GM21423 (cell line): ENCODE measurements around the gene TM9SF3.
A peak's percentile ranks its signal among the peaks of the same experiment; 100 is the strongest.
"Not testable (repeated sequence)": the region's sequence is repeated elsewhere in the genome, so short reads cannot be mapped to it uniquely, and the experiment has no call there.

ENCODE experiments used
- ATAC-seq: cut with Tn5 transposase; IDR thresholded peaks from one replicate; pipeline ENCODE4 v1.9.1; 2021; ENCODE audit warnings: mild to moderate bottlenecking, moderate library complexity; ENCODE audit not compliant: unreplicated experiment

TM9SF3 gene

DNA sequence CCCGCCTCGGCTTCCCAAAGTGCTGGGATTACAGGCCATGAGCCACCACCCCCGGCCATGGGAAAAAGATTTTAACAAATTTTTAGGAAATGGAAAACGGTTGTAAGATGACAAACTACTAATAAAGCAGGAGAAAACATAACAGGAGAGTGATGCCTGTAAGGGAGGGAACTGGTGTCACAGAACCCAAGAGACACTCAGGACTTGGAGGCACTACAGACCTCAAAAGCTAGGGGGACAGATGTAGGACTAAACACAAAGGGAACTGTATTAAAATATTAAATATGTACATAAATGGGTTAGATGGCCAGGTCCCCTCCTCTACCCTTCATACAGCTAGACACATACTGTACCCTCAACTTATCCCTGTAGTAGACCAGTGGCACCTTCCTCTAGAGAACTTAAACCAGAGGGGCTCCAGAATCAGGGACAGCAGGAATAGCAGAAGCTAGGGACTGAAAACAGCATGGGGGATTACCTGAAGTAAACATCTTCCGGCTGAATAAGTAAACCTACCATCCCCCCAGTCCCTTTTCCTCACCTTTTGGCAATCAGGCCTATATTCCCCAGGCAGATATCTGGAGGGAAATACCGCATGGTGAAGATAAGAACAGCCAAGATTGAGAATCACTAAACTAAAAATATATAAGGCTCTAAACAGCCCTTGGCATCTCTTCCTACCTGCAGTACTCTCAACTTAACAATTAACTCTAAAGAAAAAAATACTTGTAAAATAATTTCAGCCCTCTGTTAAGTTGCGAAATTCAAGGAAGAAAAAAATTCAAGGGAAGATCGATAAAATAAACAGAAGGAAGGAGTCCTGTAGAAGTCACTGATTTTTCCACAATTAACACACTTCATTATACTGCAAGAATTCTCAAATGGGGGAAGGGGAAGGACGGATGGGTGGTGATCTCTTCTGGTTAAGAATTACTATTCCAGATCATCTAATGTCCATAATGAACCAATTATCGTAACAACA, 15.5 kb downstream of the TM9SF3 start:
- no peak for ATAC-seq

DNA sequence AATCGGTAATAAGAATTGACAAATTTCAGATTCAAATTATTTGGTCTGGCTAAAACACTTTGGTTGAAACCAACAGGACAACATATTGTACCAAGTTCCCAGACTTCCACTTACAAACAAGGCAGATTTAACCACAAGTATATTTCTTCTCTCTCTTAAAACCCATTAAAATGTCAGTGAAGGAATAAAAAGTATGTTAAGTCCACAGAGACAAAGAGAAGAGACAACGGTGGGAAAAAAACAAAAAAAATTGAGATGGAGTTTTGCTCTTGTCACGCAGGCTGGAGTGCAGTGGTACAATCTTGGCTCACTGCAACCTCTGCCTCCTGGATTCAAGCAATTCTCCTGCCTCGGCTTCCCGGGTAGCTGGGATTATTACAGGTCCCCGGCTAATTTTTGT, 16.3 kb downstream of the TM9SF3 start:
- no peak for ATAC-seq

DNA sequence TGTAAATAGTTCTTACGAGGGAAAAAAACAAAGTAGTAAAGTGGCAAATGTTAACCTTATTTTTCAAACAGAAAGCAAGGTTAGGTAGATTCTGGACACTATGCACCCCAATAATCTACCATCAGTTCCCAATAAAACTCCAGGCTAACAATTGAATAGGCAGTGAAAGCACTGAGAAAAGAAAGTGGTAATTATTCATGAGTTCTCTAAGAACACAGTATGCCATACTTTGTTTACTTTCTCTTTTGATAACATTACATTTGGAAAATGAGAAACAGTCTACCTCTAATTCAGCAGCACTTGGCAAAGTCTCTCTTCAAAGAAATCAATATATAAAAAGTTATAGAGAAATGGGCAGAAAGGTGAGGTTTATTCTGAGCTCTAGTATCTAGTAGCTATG, 18.4 kb downstream of the TM9SF3 start:
- no peak for ATAC-seq

DNA sequence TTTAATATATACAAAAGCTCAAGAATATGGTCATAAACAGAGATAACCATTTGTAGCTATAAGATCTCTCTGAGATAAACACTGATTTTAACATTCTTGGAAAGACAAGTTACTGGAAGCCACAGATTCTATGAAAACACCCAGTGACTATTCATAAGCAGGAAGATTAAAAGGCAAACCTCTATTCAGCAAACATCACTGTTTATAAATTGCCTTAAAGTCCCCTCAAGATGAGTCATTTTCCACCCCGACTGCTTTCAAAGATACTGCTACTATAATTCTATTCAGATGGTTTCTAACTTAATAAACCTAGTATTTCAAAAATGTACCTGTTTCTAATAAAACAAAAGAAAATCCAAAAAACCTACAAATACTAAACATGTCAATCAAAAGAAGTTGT, 21.0 kb downstream of the TM9SF3 start:
- no peak for ATAC-seq

DNA sequence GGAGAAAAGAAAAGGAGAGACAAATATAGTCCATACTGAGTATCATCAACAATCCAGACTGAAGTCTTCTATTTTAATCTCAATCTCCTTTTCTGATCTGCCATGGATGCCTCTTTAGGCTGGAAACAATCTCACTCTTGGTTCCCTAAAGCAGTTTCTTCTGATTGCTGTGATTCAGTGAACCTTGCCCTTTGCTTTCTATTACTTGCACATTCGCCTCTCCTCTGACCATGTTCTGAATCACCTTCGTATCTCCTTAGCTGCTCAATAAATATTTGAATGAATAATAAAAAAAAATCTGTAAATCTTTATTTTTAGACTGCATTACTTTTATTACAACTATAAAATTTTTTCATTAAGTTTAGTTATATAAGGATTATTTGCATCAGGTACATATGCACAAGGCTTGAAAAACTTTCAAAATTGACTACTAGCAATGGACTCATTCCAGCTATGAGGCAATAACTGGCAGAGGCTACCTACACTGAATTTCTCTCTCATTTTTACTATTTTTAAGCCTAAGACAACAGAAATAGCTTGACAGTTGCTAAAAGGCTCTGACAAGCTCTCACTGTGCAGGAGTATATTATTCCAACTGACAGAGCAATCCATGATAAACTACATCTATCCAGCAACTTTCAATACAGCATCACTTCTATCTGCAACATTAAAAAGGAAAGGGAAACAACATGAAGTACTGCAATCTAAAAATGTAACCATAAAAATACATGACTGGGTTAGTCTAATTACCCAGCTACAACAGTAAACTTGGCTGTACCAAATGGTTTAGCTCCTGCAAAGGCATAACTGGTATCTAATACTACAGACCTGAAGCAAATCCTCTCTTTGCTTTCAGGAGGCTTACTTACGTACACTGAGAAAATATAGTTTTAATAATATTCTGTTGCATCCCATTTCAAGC, 25.6 kb downstream of the TM9SF3 start:
- no peak for ATAC-seq

DNA sequence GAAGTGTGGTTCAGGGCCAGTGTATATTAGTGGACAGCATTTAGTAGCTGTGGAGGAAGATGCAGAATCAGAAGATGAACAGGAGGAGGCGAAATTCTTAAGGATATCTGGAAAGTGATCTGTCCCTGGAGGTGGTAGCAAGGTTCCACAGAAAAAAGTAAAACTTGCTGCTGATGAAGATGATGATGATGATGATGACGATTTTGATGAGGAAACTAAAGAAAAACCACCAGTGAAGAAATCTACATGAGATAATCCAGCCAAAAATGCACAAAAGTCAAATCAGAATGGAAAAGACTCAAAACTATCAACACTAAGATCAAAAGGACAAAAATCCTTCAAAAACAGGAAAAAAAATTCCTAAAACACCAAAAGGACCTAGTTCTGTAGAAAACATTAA, 26.3 kb downstream of the TM9SF3 start:
- no peak for ATAC-seq

DNA sequence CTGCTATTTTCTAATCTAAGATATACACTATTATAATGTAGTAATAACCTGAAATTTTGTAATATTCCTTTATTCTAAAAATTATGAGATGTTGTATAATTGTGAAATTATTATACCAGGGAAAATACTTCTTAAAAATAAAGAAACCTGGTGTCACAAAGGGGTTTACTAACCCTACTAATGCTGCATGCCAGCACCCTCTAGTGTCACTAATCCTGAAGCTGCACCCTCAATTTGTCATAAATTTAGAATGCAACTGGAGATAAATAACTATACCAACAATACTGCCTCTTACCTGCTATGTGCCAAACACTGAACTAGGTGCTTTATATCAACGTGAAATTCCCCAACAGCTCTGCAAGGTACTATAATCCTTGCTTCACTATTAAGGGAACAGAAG, 30.8 kb downstream of the TM9SF3 start:
- no peak for ATAC-seq

DNA sequence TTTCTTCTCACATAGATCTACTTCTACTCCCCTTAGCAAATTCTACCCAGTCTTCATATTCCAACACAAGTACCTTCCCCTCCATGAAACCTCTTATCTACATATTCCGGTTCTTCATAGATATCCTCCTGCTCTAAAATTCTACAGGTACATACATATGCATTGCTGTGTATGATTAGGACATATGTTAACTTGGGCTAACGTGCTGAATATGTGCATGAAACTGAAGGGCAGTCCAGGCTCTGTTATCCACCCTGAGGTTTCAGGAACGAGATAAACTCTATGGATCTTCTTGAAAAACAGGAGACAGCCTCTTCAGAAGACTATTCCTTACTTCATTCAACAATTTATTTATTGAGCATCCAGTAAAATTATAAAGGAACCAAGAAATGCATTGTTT, 31.5 kb downstream of the TM9SF3 start:
- ATAC-seq: no peak

DNA sequence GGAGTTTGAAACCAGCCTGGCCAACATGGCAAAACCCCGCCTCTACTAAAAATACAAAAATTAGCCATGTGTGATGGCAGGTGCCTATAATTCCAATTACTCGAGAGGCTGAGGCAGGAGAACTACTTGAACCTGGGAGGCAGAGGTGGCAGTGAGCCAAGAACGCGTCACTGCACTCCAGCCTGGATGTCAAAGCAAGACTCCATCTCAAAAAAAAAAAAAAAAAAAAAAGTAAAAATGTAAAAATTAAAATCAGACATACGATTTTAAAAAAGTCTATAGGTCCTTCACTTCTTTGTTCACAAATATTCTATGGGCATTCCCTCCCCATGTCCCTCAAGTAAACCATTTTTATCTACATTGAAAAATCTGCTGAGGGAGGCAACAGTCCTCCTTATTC, 38.2 kb downstream of the TM9SF3 start:
- ATAC-seq: no peak

DNA sequence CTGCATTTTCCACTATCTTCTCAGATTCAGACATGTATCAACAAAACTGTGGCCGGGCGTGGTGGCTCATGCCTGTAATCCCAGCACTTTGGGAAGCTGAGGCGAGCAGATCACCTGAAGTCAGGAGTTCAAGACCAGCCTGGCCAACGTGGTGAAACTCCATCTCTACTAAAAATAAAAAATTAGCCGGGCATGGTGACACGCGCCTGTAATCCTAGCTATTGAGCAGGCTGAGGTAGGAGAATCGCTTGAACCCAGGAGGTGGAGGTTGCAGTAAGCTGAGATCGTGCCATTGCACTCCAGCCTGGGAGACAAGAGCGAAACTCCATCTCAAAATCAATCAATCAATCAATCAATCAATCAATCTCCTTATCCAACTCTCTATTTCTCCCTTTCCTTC, 41.3 kb downstream of the TM9SF3 start:
- not testable (repeated sequence) for ATAC-seq

DNA sequence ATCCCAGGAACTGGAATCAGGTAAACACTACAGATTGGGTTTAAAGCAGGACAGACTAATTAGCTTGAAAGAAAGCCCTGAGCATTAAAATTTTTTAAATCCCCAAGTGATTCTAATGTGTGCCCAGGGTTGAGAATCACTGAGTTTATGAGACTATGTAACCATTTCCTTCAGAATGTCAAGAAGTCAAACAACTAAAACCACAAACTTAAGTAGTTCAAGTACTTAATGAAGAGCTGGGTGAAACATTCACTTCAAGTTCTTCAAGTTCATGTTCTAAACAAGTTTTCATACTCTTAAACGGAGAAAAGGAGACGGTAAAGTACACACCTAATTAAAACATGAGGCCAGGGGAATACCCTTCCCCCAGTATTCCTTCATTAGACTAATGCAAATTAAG, 44.9 kb downstream of the TM9SF3 start:
- ATAC-seq: no peak

DNA sequence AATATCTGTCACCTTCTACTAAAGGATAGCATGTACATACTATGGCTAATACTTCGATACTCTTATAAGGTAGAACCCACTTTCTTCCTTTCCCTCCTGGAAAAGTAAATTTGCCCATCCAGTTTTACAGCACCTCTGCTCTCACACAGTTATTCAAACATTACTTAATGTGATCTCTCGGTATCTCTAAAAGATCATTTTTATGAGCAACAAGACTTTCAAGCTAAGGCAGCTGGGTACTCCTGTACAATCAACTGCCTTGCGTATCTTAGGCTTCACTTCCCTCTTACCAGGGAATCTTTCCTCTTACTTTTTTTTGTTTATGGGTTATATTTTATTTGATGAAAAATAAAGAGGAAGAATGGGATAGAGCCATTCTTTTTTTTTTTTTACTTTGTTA, 46.6 kb downstream of the TM9SF3 start:
- no peak for ATAC-seq

DNA sequence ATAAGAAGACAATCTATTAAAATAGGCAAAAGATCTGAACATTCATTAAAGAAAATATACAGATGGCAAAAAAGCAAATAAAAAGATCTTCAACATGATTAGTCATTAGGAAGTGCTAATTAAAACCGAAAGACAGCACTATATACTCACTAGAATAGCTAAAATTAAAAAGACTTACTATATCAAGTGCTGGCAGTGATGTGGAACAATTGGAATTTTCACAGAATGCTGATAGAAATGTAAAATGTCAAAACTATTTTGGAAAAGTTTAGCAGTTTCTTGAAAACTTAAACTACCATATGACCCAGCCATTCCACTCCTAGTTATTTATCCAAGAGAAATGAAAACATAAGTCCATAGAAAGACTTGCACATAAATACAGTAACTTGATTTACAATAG, 48.1 kb downstream of the TM9SF3 start:
- no peak for ATAC-seq

DNA sequence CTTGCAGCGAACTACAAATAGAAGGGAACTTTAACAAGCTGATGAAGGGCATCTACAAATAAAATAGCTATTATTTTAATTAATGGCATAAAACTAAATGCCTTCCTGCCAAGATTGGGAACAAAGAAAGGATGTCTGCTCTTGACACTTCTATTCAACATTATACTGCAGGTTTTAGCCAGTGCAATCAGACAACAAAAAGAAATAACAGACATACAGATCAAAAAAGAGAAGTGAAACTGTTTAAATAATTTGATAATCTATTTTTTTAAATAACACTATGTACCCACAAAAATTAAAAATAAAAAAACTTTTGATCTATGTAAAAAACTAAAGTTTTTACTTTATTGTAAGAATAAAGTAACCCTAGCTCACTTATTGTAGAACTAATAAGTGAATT, 50.7 kb downstream of the TM9SF3 start:
- no peak for ATAC-seq

DNA sequence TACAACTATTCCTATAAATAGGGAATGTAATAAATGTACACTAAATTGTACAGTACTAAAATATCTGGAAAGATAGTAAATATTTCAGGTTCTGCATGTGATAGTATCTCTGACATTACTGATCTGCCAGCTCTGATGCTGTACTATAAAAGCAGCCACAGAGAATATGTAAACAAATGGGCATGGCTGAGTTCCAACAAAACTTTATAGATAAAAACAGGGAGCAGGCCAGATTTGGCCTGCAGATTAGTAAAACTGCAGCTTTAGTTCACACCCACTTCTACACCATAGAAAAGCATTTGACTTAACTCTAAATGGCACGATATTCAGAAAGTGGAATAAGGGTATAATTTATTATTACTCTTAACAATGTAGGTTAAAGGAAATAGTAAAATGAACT, 54.3 kb downstream of the TM9SF3 start:
- no peak for ATAC-seq

DNA sequence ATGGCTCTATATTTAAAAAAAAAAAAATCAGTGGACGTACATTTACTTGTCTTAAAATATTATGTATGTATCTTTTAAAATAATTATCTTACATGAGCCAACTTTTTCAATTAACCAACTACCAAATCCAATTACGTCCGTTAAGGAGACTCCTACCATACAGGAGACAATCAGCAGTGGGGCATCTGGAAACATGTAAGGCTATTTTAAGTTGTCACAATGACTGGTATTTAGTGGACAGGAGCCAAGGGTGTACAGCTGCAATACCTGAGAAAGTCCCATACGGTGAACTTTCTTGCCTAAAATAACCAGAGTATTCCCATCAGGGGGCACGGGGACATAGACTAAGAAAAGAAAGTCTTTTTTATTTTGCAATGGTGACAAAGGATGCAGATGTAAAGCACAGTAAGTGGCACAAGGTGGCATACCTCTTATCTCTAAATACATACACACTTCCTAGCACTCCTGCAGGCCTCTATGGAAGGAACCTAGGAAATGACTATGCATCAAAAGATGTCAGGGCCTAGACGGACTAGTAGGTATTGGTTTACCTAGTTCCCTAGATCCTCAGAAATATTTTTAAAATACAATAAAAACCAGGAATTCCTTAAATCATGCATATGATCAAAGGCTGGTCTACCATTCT, 57.1 kb downstream of the TM9SF3 start:
- no peak for ATAC-seq

DNA sequence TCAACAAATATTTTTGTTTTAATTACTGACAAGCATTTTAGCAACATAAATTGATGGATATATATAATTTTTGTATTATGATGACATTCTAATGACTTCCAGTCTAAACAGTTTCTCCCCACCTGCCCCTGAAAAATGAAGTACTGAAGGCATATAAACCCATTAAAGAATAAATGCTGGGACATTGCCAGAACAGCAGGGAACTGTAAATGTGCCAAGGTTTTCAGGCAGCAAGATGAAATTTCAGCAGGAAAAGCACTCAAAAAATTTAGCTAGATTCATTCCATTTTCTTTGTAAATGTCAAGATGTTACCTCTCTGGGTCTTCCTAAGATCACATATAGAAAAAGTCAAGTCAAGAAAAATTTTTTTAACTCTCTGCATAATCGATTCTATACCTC, 62.1 kb downstream of the TM9SF3 start:
- ATAC-seq: no peak

DNA sequence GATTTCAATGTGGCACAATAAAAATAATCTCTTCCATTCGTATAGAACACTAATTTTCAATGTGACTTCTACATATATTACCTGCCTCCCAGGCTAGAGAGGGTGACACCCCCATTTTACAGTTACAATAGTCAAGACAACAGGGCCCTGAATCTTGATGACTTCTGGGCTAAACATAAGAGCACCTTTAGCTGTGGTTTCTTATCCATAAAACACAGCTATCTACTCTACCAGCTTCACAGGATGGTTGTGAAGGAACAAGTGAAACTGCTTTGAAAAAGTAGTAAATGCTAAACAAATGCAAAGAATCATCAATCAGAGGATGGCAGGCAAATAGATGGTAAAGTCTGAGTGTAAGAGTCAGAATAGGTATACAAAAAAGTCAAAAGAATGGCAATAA, 69.5 kb downstream of the TM9SF3 start:
- no peak for ATAC-seq

DNA sequence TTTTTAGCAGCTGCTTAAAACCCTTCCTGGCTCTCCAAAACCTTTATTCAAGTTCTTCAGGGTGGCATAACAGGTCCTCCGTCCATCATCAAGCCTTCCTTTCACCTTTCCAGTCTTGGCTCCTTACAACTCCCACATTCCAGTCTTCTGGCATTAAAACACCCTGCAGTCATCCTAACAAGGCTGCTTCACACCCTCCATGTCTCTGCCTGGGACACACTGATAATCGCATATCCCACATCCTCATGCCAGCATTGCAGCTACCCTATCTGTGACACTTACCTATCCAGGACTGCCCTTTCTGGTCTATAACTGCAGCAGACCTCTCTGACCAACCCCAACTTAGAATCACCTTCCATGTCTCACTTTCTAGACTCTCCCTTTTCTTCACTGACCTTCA, 70.5 kb downstream of the TM9SF3 start:
- ATAC-seq: no peak

DNA sequence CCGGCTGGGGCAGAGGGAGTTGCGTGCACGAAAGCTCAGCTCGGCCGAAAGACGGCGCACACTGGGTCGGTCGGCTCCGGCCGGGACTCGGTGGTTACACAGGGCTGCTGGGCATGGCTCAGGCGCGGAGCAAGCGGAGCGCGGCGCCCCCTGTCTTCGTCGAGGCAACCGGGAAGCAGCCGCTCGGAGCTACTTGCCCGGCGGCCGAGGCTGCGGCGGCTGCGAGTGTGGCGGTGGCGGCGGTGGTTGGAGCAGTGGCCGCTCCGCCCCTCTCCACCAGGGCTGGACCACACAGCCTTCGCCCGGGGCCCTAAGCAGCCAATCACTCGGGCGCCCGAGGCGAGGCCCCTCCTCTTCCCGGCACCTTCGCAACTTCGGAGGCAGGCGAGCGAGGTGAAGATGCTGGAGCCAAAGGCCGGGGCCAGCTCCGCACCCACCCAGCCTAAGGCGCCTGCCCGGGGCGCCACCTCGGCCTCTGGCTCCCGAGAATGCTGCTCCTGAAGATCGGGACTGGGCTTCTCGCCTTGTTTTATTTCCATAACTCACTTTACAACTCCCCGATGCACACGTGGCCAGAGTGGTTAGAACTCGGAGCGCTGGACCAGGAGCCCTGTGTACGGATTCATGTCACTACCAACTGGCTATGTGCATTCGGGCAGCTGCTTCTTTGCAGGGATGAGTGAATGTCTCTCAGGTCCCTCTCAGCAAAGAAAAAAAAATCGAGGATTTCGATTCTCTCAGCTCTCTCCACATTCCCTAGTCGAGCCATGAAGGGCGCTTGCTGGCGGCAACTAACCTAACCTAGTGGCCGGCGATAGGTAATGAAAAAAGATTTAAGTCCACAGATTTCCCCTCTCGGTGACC, 72.9 kb downstream of the TM9SF3 start, which contains the start of gene TLL2:
TLL2 (minus strand) TSS at position 229 of the 864 bp plus-strand sequence. CDS start 241 bp downstream, outside the sequence.
- peak; percentile 75 for ATAC-seq
